Hepatocyte (in vitro differentiated cells): ENCODE measurements around the gene PSMB7.

Experiments
- EZH2 ChIP-seq: fragments of 200-600 bp; sonication (generic); IDR thresholded peaks from 2 replicates; pipeline ENCODE4 v1.6.1; 2016; ENCODE audit warnings: antibody characterized with exemption, mild to moderate bottlenecking, borderline replicate concordance
- TF ChIP-seq, protein P1 (sequence below): fragments of 200-600 bp; sonication (generic); IDR thresholded peaks from 2 replicates; pipeline ENCODE4 v1.5.1; 2016; ENCODE audit warnings: antibody characterized with exemption, mild to moderate bottlenecking; ENCODE audit not compliant: poor library complexity

DNA sequence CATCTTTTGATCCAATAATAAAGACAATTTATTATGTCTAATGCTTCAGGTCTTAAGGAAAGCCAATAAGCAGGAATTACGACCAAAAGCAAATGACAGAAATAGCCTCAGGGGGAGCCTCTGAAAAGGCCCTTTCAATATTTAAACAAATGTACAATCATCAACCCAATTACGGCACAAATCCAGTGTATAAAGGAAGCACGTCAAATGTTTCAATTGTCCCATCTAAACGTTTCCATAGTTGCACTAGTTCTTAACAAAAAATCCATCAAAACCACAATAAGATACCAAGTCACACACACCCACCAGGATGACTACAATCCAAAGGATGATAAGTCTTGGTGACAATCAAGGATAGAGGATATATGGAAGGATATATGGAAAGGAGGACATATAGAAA is 41.9 kb downstream of the PSMB7 start:
- TF ChIP-seq EZH2 = no peak
- TF ChIP-seq, protein P1, sequence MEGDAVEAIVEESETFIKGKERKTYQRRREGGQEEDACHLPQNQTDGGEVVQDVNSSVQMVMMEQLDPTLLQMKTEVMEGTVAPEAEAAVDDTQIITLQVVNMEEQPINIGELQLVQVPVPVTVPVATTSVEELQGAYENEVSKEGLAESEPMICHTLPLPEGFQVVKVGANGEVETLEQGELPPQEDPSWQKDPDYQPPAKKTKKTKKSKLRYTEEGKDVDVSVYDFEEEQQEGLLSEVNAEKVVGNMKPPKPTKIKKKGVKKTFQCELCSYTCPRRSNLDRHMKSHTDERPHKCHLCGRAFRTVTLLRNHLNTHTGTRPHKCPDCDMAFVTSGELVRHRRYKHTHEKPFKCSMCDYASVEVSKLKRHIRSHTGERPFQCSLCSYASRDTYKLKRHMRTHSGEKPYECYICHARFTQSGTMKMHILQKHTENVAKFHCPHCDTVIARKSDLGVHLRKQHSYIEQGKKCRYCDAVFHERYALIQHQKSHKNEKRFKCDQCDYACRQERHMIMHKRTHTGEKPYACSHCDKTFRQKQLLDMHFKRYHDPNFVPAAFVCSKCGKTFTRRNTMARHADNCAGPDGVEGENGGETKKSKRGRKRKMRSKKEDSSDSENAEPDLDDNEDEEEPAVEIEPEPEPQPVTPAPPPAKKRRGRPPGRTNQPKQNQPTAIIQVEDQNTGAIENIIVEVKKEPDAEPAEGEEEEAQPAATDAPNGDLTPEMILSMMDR = no peak
